Lower lobe of right lung (tissue), 2 donors: ENCODE data around the gene PICK1. TPM values are rescaled to one million over a fixed set of nuclear protein-coding genes. Genes with fewer than 3 reads are reported as not detected.
A peak's percentile ranks its signal among the peaks of the same experiment; 100 is the strongest.

Source experiments
- ATAC-seq, 2 donors: fragments of 200-7000 bp; cut with Tn5 transposase; one replicate each; pipeline ENCODE4 v1.9.1; 2020 to 2022; ENCODE audit warnings: mild to moderate bottlenecking in 2 of 2, moderate library complexity in 2 of 2
- DNase-seq: peaks from one replicate; pipeline ENCODE4 v3.0.0-alpha.2; 2020
- H3K27ac ChIP-seq: fragments of 200-600 bp; one replicate; pipeline ENCODE4 v1.8.0; 2022
- H3K27me3 ChIP-seq: fragments of 200-600 bp; one replicate; pipeline ENCODE4 v1.8.0; 2022; ENCODE audit warnings: low read depth
- H3K36me3 ChIP-seq: fragments of 200-600 bp; one replicate; pipeline ENCODE4 v1.8.0; 2022; ENCODE audit warnings: mild to moderate bottlenecking
- H3K4me1 ChIP-seq: fragments of 200-600 bp; one replicate; pipeline ENCODE4 v1.8.0; 2022
- H3K4me3 ChIP-seq: fragments of 200-600 bp; one replicate; pipeline ENCODE4 v1.8.0; 2022; ENCODE audit warnings: mild to moderate bottlenecking
- H3K9me3 ChIP-seq: fragments of 200-600 bp; one replicate; pipeline ENCODE4 v1.8.0; 2022
- intact Hi-C: fragments of 100-400 bp; cut with DNase I; formaldehyde crosslinking; loops from one replicate; pipeline ENCODE4 v1.11.0; 2022
- total RNA-seq: library from RNA; stranded (reverse); fragmentation: NEBNext Ultra II Directional; extraction: Animal tissue kit (Norgen Biotek cat#: 25700); gene quantifications from one replicate; pipeline ENCODE4 v1.2.1, GENCODE V29; 2021
- TF ChIP-seq, protein P1 (sequence below): fragments of 200-600 bp; IDR thresholded peaks from one replicate; pipeline ENCODE4 v1.8.0; 2022; ENCODE audit warnings: antibody characterized with exemption, mild to moderate bottlenecking
- donor health status: DM: no; HTN: yes; CAD: no; lungs with severe emphysema.

The PICK1 gene
- total RNA-seq, 1 donor from 2014 or later, result 35.4 TPM

DNA sequence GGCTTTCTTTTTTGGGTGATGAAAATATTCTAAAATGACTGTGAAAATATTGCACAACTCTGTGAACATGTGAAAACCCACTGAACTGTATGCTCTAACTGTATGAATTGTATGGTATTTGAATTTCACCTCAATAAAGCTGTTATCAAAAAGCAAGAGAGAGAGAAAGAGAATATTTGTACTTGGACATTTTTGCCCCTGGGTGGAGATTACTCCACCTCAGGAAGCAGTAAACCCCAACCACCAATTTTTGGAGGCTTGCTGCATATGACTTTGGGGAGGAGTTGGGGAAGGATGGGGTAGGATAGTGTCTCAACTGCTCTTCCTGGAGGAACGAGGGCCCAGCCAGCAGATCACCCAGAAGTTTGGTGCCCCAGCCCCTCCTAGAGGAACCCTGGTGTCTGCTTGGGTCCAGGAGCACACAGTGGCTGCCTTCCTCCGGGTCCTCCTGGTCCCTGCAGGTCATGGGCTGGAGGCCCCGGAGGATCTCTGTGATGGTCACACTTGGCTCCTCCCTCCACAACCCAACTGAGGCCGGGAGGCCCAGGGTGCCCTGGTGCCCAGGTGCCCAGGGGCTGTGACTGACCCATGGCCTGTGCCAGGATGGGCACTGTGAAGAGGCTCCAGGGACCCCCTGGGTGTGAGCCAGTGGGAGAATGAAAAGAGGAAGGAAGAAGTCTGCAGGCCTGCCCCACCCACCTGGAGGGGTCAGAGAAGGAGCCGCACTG lies 15.3 kb upstream of the PICK1 start:
- peaks cover 10% of the 10 kb centered on the region for H3K4me1 ChIP-seq
- H3K9me3 ChIP-seq, result no peaks in the 10 kb centered on the region
- H3K27me3 ChIP-seq, result no peaks in the 10 kb centered on the region
- no peak for DNase-seq
- TF ChIP-seq, protein P1, sequence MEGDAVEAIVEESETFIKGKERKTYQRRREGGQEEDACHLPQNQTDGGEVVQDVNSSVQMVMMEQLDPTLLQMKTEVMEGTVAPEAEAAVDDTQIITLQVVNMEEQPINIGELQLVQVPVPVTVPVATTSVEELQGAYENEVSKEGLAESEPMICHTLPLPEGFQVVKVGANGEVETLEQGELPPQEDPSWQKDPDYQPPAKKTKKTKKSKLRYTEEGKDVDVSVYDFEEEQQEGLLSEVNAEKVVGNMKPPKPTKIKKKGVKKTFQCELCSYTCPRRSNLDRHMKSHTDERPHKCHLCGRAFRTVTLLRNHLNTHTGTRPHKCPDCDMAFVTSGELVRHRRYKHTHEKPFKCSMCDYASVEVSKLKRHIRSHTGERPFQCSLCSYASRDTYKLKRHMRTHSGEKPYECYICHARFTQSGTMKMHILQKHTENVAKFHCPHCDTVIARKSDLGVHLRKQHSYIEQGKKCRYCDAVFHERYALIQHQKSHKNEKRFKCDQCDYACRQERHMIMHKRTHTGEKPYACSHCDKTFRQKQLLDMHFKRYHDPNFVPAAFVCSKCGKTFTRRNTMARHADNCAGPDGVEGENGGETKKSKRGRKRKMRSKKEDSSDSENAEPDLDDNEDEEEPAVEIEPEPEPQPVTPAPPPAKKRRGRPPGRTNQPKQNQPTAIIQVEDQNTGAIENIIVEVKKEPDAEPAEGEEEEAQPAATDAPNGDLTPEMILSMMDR, result no peak
- intact Hi-C loops, result no loop called here
- peak; percentile 24 to 57 for ATAC-seq
- H3K27ac ChIP-seq, result no peak overlapping the region
- H3K36me3 ChIP-seq, result no peaks in the 10 kb centered on the region
- H3K4me3 ChIP-seq, result no peak overlapping the region

DNA sequence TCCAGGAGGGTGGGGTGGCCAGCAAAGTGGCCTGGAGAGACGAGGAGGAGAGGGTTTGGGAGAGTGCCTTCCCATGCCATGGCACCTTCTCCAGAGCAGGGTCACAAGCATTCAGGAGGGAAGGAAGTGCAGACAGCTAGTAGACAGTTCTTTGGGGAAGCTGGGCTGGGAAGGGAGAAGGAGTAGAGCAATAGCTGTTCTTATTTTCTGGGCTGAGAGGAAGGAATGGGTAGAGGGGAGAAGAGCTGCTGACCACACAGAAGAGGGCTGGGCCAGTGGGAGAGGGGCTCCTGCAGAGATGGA lies 14.8 kb upstream of the PICK1 start:
- TF ChIP-seq, protein P1, result no peak
- no peaks in the 10 kb centered on the region for H3K27me3 ChIP-seq
- no peak overlapping the region for H3K27ac ChIP-seq
- intact Hi-C loops, result no loop called here
- H3K4me1 ChIP-seq, result peaks cover 10% of the 10 kb centered on the region
- DNase-seq (no peak), ATAC-seq (no peak)
- H3K36me3 ChIP-seq, result no peaks in the 10 kb centered on the region
- no peaks in the 10 kb centered on the region for H3K9me3 ChIP-seq
- no peak overlapping the region for H3K4me3 ChIP-seq

DNA sequence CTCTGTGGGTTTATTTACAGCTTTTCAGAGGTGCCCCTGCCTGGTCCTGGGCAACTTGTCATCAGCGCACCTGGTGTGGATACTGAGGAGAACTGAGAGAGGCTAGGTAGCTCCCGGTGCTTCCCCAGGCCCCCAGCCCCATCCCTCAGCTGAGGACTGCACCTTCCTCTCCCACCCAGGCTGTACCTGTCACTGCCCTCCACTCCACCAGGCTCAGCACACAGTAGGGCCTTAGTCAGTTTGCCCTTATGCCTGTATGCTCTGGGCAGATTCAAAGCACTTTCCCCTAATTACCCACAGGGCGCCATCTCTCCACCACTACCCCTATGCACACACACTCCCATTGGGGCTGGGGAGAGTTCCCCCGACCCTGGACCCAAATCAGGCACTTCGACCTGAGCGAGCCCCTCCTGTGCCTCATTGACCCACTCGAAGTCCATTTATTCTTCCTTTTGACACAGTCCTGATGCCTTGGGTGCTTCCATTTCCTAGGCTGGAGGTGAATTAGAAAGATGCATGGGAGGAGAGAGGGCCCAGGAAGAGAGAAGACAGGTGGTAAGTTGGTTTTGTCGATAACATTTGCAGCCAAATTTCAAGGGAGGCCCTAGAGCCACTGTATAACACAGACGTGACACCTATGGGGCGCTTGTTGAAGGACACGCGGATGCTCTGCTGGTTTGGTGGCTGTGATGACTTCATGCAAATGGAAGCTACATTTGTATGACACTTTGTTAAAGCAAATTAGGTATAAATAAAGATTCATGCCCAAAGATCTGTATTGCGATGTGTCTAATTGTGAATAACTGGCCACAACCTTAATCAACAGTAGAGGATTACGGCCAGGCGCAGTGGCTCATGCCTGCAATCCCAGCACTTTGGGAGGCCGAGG lies 13.8 kb upstream of the PICK1 start:
- no peak for DNase-seq
- intact Hi-C loops, result no loop called here
- TF ChIP-seq, protein P1, result no peak
- Histone ChIP-seq H3K36me3 (no peaks in the 10 kb centered on the region), H3K27me3 (no peaks in the 10 kb centered on the region), H3K9me3 (no peaks in the 10 kb centered on the region), H3K4me3 (no peak overlapping the region), H3K27ac (no peak overlapping the region), H3K4me1 (peaks cover 10% of the 10 kb centered on the region)
- ATAC-seq, result no peak

DNA sequence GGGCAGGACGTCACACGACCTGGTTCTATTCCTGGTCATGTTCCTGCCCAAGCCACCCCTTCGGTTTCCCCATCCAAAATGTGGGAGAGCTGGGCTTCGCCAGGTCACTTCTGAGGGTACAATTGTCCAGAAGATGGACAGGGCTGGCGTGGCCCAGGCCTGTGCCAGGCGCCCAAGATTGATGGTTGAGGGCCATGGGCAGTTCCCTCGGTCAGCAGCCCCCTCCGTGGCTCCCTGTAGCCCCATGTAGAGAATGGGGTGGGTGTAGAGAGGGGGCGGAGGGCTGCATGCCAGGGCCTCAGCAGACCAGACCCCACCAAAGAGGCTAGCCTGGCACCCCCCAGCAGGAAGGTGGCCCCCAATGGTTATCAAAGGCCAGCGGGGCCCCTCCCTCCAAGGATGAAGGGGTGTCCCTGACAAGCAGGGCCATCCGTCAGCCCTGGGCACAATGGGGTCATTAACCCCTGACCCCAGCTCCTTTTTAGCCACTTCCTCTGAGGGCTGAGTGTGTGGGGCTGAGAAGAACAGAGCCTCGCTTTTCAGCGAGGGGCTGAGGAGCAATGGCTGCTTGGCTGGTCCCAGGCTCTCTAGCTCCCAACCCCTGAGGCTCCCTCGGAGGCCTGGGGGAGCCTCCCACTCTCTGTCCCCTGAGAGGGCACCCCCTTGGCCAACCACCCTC lies 11.0 kb upstream of the PICK1 start:
- H3K4me3 ChIP-seq, result no peak overlapping the region
- TF ChIP-seq, protein P1, result no peak
- H3K27me3 ChIP-seq, result no peaks in the 10 kb centered on the region
- H3K4me1 ChIP-seq, result peaks cover 10% of the 10 kb centered on the region
- intact Hi-C loops, result no loop called here
- no peak for ATAC-seq
- no peaks in the 10 kb centered on the region for H3K9me3 ChIP-seq
- H3K36me3 ChIP-seq, result no peaks in the 10 kb centered on the region
- H3K27ac ChIP-seq, result no peak overlapping the region
- DNase-seq, result no peak

DNA sequence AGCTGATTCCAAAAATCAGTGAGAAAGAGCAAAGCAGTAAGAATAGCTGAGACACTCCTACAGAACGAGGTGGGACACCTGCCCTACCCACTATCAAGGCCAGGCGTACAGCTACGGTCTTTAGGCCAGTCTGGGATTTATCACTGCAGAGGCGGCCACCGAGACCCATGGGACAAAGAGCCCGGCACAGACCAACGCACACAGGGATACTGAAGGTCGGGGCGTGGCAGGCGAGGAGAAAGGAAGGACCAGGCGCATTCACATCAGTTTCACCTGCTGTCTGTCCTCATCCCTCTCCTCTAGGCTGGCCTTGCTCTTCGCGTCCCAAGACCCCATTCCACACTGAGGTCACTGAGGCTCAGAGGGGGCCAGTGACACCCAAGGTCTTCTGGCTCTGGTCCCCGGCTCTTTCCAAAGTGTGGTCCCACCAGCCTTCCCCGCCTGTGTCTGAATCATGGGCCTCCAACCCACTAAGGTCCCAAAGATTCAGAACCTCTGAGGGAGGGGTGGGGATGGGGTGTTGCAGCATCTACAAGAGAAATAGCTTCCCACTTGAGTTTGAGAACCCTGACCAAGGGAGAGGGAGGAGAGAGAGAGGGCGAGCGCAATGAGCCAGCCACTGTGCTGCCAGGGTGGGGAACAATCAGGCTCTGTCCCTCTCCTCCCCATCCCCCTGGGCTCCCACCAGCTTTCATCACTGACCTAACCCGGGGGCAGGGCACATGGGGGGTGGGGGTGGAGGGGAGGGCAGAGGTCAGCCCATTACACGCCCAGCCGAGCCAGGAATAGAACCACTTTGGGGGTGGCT lies 7.2 kb upstream of the PICK1 start:
- Histone ChIP-seq H3K36me3 (no peaks in the 10 kb centered on the region), H3K27ac (no peak overlapping the region), H3K27me3 (no peaks in the 10 kb centered on the region), H3K4me1 (peaks cover 7% of the 10 kb centered on the region), H3K9me3 (no peaks in the 10 kb centered on the region), H3K4me3 (no peak overlapping the region)
- DNase-seq (no peak), ATAC-seq (no peak)
- intact Hi-C loops, result no loop called here
- TF ChIP-seq, protein P1, result no peak
